K562 (cell line): ENCODE data around the gene COL4A2. TPM values are rescaled to one million over a fixed set of nuclear protein-coding genes. Genes with fewer than 3 reads are reported as not detected.

Source experiments
- ATAC-seq: fragments of 200-7000 bp; cut with Tn5 transposase; 3 replicates; pipeline ENCODE4 v1.9.1; 2020; ENCODE audit warnings: moderate library complexity
- BruUV-seq: library from RNA; stranded (reverse); fragments of 400-500 nt; replicated peaks from 2 replicates; lab custom pipeline; 2021; lab: Mats Ljungman, UMichigan
- CTCF ChIA-PET: fragments of 300-600 bp; formaldehyde crosslinking; extraction: SDS; loops from one replicate; lab custom pipeline; 2021; ENCODE audit warnings: low intra/inter-chr PET ratio; lab: Yijun Ruan, JAX
- POLR2A ChIA-PET: fragments of 300-600, 350-650 bp; sonication (Branson Sonifier 250); formaldehyde crosslinking; extraction: SDS; loops from one replicate; lab custom pipeline; 2021; ENCODE audit warnings: antibody characterized with exemption, inconsistent platforms; lab: Yijun Ruan, JAX
- DNase-seq, 4 experiments: peaks; one replicate each; pipeline versions ENCODE4 v3.0.0 to v3.0.0-alpha.2; 2011 to 2018; ENCODE audit warnings: low spot score in 3 of 4, mixed read lengths in 3 of 4; ENCODE audit errors: extremely low read depth in 1 of 4
- FAIRE-seq: peaks from 2 replicates; lab custom pipeline; 2011; peaks lifted over from hg19 to GRCh38; lab: Jason Lieb, UNC
- H2AFZ ChIP-seq: 2 replicates; pipeline ENCODE4 v1.6.0; 2011; ENCODE audit warnings: low read depth, low read length, control low read depth, inconsistent platforms
- H3K27ac ChIP-seq: fragments of 200-600 bp; 3 replicates; pipeline ENCODE4 v1.8.0; 2011; ENCODE audit warnings: low read depth, mild to moderate bottlenecking, control low read depth, inconsistent platforms, low read length, moderate library complexity, mixed read lengths; ENCODE audit errors: extremely low read depth
- H3K27me3 ChIP-seq, 2 experiments: fragments of 300-600 bp in 1 of 2; 2 replicates in 1 of 2; 3 replicates in 1 of 2; pipeline versions ENCODE4 v1.6.0 to v1.8.0; 2011; ENCODE audit warnings: inconsistent platforms in 2 of 2, low read length in 2 of 2, mild to moderate bottlenecking in 1 of 2, mixed read lengths in 1 of 2, moderate library complexity in 1 of 2; ENCODE audit not compliant: control insufficient read depth in 2 of 2, insufficient read depth in 2 of 2
- H3K36me3 ChIP-seq: fragments of 300-600 bp; 3 replicates; pipeline ENCODE4 v1.8.0; 2011; ENCODE audit warnings: mild to moderate bottlenecking, low read length, inconsistent platforms; ENCODE audit not compliant: control insufficient read depth, insufficient read depth
- H3K4me1 ChIP-seq, 2 experiments: fragments of 200-600 bp in 1 of 2; replicated peaks in 1 of 2; 2 replicates in 1 of 2; 3 replicates in 1 of 2; pipeline versions ENCODE4 v1.5.1 to v1.8.0; 2011; ENCODE audit warnings: inconsistent platforms in 2 of 2, low read length in 2 of 2, mild to moderate bottlenecking in 1 of 2, mixed read lengths in 1 of 2, moderate library complexity in 1 of 2; ENCODE audit not compliant: control insufficient read depth in 2 of 2, insufficient read depth in 2 of 2
- H3K4me2 ChIP-seq: 2 replicates; pipeline ENCODE4 v1.6.1; 2011; ENCODE audit warnings: low read length, control low read depth, inconsistent platforms, mixed read lengths; ENCODE audit not compliant: insufficient read depth
- H3K4me3 ChIP-seq: fragments of 200-600 bp; sonication (generic), shearing (Covaris generic); 2 replicates; pipeline ENCODE4 v1.5.1; 2016; ENCODE audit warnings: control low read depth, inconsistent platforms
- H3K79me2 ChIP-seq: fragments of 200-600 bp; 3 replicates; pipeline ENCODE4 v1.8.0; 2011; ENCODE audit warnings: low read length, inconsistent platforms; ENCODE audit not compliant: control insufficient read depth, insufficient read depth
- H3K9ac ChIP-seq, 2 experiments: 2 replicates each; pipeline versions ENCODE4 v1.6.0 to v1.6.1; 2011; ENCODE audit warnings: low read depth in 2 of 2, low read length in 2 of 2, control low read depth in 1 of 2, inconsistent platforms in 1 of 2, mild to moderate bottlenecking in 1 of 2, mixed read lengths in 1 of 2; ENCODE audit not compliant: insufficient read depth in 1 of 2
- H3K9me1 ChIP-seq: one replicate; pipeline ENCODE4 v1.6.0; 2011; ENCODE audit warnings: inconsistent platforms, mild to moderate bottlenecking, low read length, moderate library complexity; ENCODE audit not compliant: control insufficient read depth, insufficient read depth
- H3K9me3 ChIP-seq: replicated peaks from 2 replicates; pipeline ENCODE4 v1.5.1; 2011; ENCODE audit warnings: low read depth, low read length, inconsistent platforms; ENCODE audit not compliant: control insufficient read depth, insufficient read depth
- H4K20me1 ChIP-seq: replicated peaks from 2 replicates; pipeline ENCODE4 v1.6.1; 2011; ENCODE audit warnings: low read length, inconsistent platforms, mixed read lengths; ENCODE audit not compliant: control insufficient read depth, insufficient read depth
- BRD9 ChIP-seq: fragments of 450-650 bp; IDR thresholded peaks from 2 replicates; pipeline ENCODE4 v1.6.1; 2018; ENCODE audit warnings: low read depth; ENCODE audit not compliant: partially characterized antibody
- CBFA2T3 ChIP-seq: fragments of 450-650 bp; IDR thresholded peaks from 2 replicates; pipeline ENCODE4 v1.6.1; 2017
- CSDE1 ChIP-seq, 2 experiments: fragments of 450-650 bp; IDR thresholded peaks; 2 replicates each; pipeline ENCODE4 v1.6.1; 2016; ENCODE audit warnings: mild to moderate bottlenecking in 1 of 2
- EGR1 ChIP-seq: fragments of 450-650 bp; conservative IDR thresholded peaks from 2 replicates; pipeline ENCODE4 v1.6.1; 2017; ENCODE audit warnings: mild to moderate bottlenecking
- ELF1 ChIP-seq: fragments of 200-800 bp; sonication (Bioruptor generic); IDR thresholded peaks from 2 replicates; pipeline ENCODE4 v1.6.1; 2016; ENCODE audit warnings: missing genetic modification characterization, missing compliant biosample characterization
- GATAD2A ChIP-seq: fragments of 450-650 bp; IDR thresholded peaks from 2 replicates; pipeline ENCODE4 v1.6.1; 2017
- NUFIP1 ChIP-seq: fragments of 450-650 bp; IDR thresholded peaks from 2 replicates; pipeline ENCODE4 v1.6.1; 2018; ENCODE audit not compliant: partially characterized antibody
- POLR3A ChIP-seq: IDR thresholded peaks from 2 replicates; pipeline ENCODE4 v1.6.1; 2011; ENCODE audit warnings: borderline replicate concordance, mild to moderate bottlenecking, moderate library complexity; ENCODE audit not compliant: insufficient read length, insufficient read depth; ENCODE audit errors: extremely low read depth
- RBM22 ChIP-seq: fragments of 200-400 bp; formaldehyde crosslinking; IDR thresholded peaks from 2 replicates; pipeline ENCODE4 v1.6.1; 2018; ENCODE audit warnings: low read length, low read depth; ENCODE audit not compliant: poor library complexity, severe bottlenecking
- RFX5 ChIP-seq: IDR thresholded peaks from 2 replicates; pipeline ENCODE4 v1.6.1; 2011; ENCODE audit warnings: low read depth, mild to moderate bottlenecking, improper control_type of control experiment, low read length
- SMARCE1 ChIP-seq: fragments of 450-650 bp; IDR thresholded peaks from 2 replicates; pipeline ENCODE4 v1.7.1; 2016; ENCODE audit warnings: mild to moderate bottlenecking
- TAF1 ChIP-seq: IDR thresholded peaks from 2 replicates; pipeline ENCODE4 v1.6.1; 2011; ENCODE audit warnings: mild to moderate bottlenecking, low read length, moderate library complexity; ENCODE audit not compliant: insufficient read depth, control insufficient read depth, severe bottlenecking; ENCODE audit errors: extremely low read depth
- XRCC4 ChIP-seq: IDR thresholded peaks from one replicate; pipeline ENCODE4 v1.6.1; 2011; ENCODE audit not compliant: insufficient read depth, insufficient read length; ENCODE audit errors: extremely low read depth
- WGBS: fragments of 100-300 bp; shearing (Covaris generic); methylation state at CpG from one replicate; pipeline ENCODE4 v1.1.6; 2016; ENCODE audit warnings: low coverage, mixed read lengths; ENCODE audit not compliant: insufficient coverage; ENCODE audit errors: missing lambda C conversion rate; 5-methylcytosine and 5-hydroxymethylcytosine counted together
- in situ Hi-C: fragments of 300-500 bp; cut with MboI; formaldehyde crosslinking; loops from 4 replicates; pipeline ENCODE4 v1.15.0; 2018; ENCODE audit warnings: inconsistent platforms, mixed read lengths
- intact Hi-C: fragments of 100-400 bp; cut with micrococcal nuclease; formaldehyde crosslinking; loops from 2 replicates; pipeline ENCODE4 v1.14.2; 2022
- polyA plus RNA-seq, 8 experiments: library from polyadenylated mRNA; depleted of rRNA in 4 of 8; stranded (reverse) in 5 of 8; unstranded in 3 of 8; fragments of >200 nt; fragmentation: Nextera tagmentation in 2 of 8; fragmentation: Illumina TruSeq in 1 of 8; extraction: Ambion mirVana in 2 of 8; extraction: Trizol in 1 of 8; gene quantifications; 2 replicates each; pipeline versions ENCODE4 v1.2.1 to v1.2.3, GENCODE V29; 2011 to 2014; ENCODE audit warnings: inconsistent platforms in 1 of 8, missing spikeins in 1 of 8
- total RNA-seq, 7 experiments: library from RNA; depleted of rRNA in 6 of 7; stranded (reverse); fragments of >200 nt in 6 of 7; fragmentation: Illumina TruSeq in 2 of 7; extraction: Trizol in 2 of 7; gene quantifications; 2 replicates each; pipeline versions ENCODE4 v1.2.1 to v1.2.3, GENCODE V29; 2011 to 2021; ENCODE audit warnings: low replicate concordance in 1 of 7
- TF ChIP-seq, protein P1 (sequence below): fragments of 250-450 bp; sonication (Bioruptor Pico); IDR thresholded peaks from 2 replicates; pipeline ENCODE4 v1.8.0; 2021; ENCODE audit warnings: moderate library complexity, mild to moderate bottlenecking, inconsistent platforms
- TF ChIP-seq, protein P2 (sequence below): fragments of 250-450 bp; sonication (Bioruptor Pico); IDR thresholded peaks from 2 replicates; pipeline ENCODE4 v1.5.0; 2021; ENCODE audit warnings: mild to moderate bottlenecking, moderate library complexity

COL4A2 gene
- total and polyA plus RNA-seq, 9 of the 15 experiments (the other 6 are each of a cell fraction or from before 2014, with no cell fraction given) = 0.13 to 15.2 (median 8.1) TPM

DNA sequence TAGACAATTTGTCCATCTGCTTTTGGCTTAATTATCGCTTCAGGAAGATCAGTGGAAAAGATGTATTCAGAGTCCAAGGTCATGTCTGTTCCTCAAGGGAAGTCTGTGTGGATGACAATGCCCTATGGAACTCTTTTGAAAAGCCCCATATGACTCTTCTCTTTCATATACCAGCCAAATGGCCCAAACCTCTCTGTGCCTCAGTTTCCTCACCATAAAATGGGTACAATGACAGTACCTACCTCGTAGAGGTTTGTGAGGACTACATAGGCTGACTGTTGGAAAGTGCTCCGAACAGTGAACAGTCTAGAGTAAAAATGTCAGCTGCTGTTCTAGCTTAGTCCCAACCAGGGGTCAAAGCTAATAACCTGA is 104.6 kb downstream of the COL4A2 start:
- BruUV-seq = no TSS peak
- no peak for FAIRE-seq

More for the DNA sequence above, 104.6 kb downstream of the COL4A2 start:
- ChIA-PET CTCF (interaction anchor here (1.9 kb wide), 1 partner anchor 189 kb away, joined by 5 read pairs; no protein-coding TSS in a partner anchor), POLR2A (interaction anchor here (0.5 kb wide), 1 partner anchor 386 kb away, joined by 3 read pairs; no protein-coding TSS in a partner anchor)
- H2AFZ ChIP-seq = no peak overlapping the region
- H3K27ac ChIP-seq = no peak overlapping the region
- H3K4me2 ChIP-seq = no peak overlapping the region
- no peaks in the 10 kb centered on the region for H3K36me3 ChIP-seq
- DNase-seq (no peak), ATAC-seq (no peak)
- H3K27me3 ChIP-seq = peaks cover 14 to 56% of the 10 kb centered on the region in 2 experiments; a peak in 4 of 5 replicates
- in situ Hi-C loops = no loop called here
- 0% methylated on average over 3 of the region's 3 CpGs for WGBS
- H3K4me1 ChIP-seq = no peaks in the 10 kb centered on the region
- H4K20me1 ChIP-seq = peaks cover 12% of the 10 kb centered on the region; the same call in 1 of the 2 replicates
- H3K9me3 ChIP-seq = no peaks in the 10 kb centered on the region
- no peak for TF ChIP-seq POLR3A
- TF ChIP-seq GATAD2A = no peak
- TF ChIP-seq XRCC4 = no peak
- TF ChIP-seq, protein P1, sequence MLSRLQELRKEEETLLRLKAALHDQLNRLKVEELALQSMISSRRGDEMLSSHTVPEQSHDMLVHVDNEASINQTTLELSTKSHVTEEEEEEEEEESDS = no peak
- no peak for TF ChIP-seq BRD9
- TF ChIP-seq, protein P2, sequence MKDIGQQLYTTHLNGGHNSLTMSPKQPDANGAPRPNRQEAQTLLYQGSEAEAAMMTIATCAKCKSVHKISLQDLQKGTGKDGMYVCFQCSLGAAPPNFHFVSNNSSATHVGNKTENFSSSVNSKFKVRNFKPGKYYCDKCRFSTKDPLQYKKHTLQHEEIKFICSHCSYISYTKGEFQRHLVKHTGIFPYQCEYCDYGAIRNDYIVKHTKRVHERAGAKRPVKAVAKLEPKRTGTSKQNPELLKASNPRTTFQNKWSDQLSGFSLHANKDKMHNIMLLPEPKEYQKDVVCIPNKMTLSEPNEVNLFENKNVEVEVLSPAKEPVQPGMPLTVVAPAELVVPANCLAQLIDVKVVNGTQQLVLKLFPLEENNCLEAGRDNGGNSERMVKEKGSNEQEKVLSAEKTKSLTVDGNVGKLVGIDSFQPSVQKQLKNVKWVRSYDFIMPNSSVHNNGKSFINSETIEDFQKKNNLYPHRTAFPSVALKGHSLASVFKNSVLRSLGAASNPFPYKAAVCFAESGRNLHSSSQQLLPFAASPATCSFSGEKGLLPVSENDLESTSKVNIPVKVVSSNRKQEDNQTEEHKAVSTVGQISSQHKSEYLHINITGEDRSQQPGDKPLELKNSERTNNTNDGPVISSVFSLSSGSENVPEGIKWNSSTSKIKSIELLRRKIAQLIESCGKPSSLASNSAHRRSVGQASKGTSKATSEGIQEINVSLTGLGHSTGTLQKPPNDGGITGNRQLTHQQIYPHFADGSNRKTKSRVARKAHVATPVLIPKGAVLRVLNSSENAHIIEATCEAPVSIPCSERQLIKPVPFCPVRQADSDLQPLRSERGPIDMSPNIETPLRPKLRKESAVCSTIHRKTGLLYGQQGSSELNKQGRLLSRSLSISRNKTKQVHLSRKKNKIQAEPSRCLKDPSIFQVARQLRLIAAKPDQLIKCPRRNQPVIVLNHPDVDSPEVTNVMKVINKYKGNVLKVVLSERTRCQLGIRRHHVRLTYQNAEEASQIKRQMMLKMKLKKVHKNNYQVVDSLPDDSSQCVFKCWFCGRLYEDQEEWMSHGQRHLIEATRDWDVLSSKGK (CRISPR knock-in tag) = no peak
- no peak for TF ChIP-seq EGR1
- no peak for TF ChIP-seq TAF1
- no peak for TF ChIP-seq NUFIP1
- TF ChIP-seq CSDE1 (IDR thresholded peaks at IDR 0.05) = no peak
- TF ChIP-seq RFX5 = no peak
- no peak for TF ChIP-seq RBM22
- TF ChIP-seq CBFA2T3 = no peak
- TF ChIP-seq SMARCE1 = no peak
- TF ChIP-seq ELF1 (tag) = no peak
- no peak overlapping the region for H3K4me3 ChIP-seq
- intact Hi-C loops = loop anchor here (1.0 to 10.0 kb wide), 2 partner anchors 189 to 1447 kb away; no protein-coding TSS in a partner anchor
- H3K9me1 ChIP-seq = no peaks in the 10 kb centered on the region
- no peak overlapping the region for H3K9ac ChIP-seq
- H3K79me2 ChIP-seq = no peaks in the 10 kb centered on the region
